ENCODE measurements around the gene RAPGEF2.

The RAPGEF2 gene

GRCh38 chr4:159131564-159131963 lies 28.7 kb downstream of the RAPGEF2 start:
- DNase-seq (ENCODE audit: low read depth in 2 of 2) = no peak

GRCh38 chr4:159134429-159134828 lies 31.6 kb downstream of the RAPGEF2 start:
- DNase-seq (ENCODE audit: low read depth in 2 of 2) = no peak

- no peak for DNase-seq (ENCODE audit: low read depth in 2 of 2)
Observed at GRCh38 chr4:159137176-159137575, 34.3 kb downstream of the RAPGEF2 start.

- no peak for DNase-seq (ENCODE audit: low read depth in 2 of 2)
Observed at GRCh38 chr4:159138436-159138835, 35.6 kb downstream of the RAPGEF2 start.

- no peak for DNase-seq (ENCODE audit: low read depth in 2 of 2)
Observed at GRCh38 chr4:159141193-159141592, 38.3 kb downstream of the RAPGEF2 start.

- no peak for DNase-seq (ENCODE audit: low read depth in 2 of 2)
Observed at GRCh38 chr4:159142241-159142640, 39.4 kb downstream of the RAPGEF2 start.

GRCh38 chr4:159142681-159143384 lies 40.0 kb downstream of the RAPGEF2 start:
- DNase-seq (ENCODE audit: low read depth in 2 of 2) = no peak

- no peak for DNase-seq (ENCODE audit: low read depth in 2 of 2)
Observed at GRCh38 chr4:159143687-159144086, 40.8 kb downstream of the RAPGEF2 start.

- no peak for DNase-seq (ENCODE audit: low read depth in 2 of 2)
Observed at GRCh38 chr4:159144112-159144694, 41.3 kb downstream of the RAPGEF2 start.

GRCh38 chr4:159145318-159145991 lies 42.6 kb downstream of the RAPGEF2 start:
- no peak for DNase-seq (ENCODE audit: low read depth in 2 of 2)

GRCh38 chr4:159145992-159146330 lies 43.1 kb downstream of the RAPGEF2 start:
- no peak for DNase-seq (ENCODE audit: low read depth in 2 of 2)

GRCh38 chr4:159146488-159146887 lies 43.6 kb downstream of the RAPGEF2 start:
- no peak for DNase-seq (ENCODE audit: low read depth in 2 of 2)

- DNase-seq (ENCODE audit: low read depth in 2 of 2) = no peak
Observed at GRCh38 chr4:159148441-159148840, 45.6 kb downstream of the RAPGEF2 start.

GRCh38 chr4:159149666-159150065 lies 46.8 kb downstream of the RAPGEF2 start:
- no peak for DNase-seq (ENCODE audit: low read depth in 2 of 2)

- no peak for DNase-seq (ENCODE audit: low read depth in 2 of 2)
Observed at GRCh38 chr4:159150396-159150795, 47.5 kb downstream of the RAPGEF2 start.

- no peak for DNase-seq (ENCODE audit: low read depth in 2 of 2)
Observed at GRCh38 chr4:159150821-159151390, 48.0 kb downstream of the RAPGEF2 start.

- no peak for DNase-seq (ENCODE audit: low read depth in 2 of 2)
Observed at GRCh38 chr4:159151689-159152088, 48.8 kb downstream of the RAPGEF2 start.

- DNase-seq (ENCODE audit: low read depth in 2 of 2) = no peak
Observed at GRCh38 chr4:159152181-159152580, 49.3 kb downstream of the RAPGEF2 start.

GRCh38 chr4:159153669-159154068 lies 50.8 kb downstream of the RAPGEF2 start:
- DNase-seq (ENCODE audit: low read depth in 2 of 2) = no peak

GRCh38 chr4:159155119-159155518 lies 52.2 kb downstream of the RAPGEF2 start:
- no peak for DNase-seq (ENCODE audit: low read depth in 2 of 2)

GRCh38 chr4:159158083-159158617 lies 55.3 kb downstream of the RAPGEF2 start:
- no peak for DNase-seq (ENCODE audit: low read depth in 2 of 2)

- DNase-seq (ENCODE audit: low read depth in 2 of 2) = no peak
Observed at GRCh38 chr4:159158985-159159384, 56.1 kb downstream of the RAPGEF2 start.

GRCh38 chr4:159159611-159160010 lies 56.7 kb downstream of the RAPGEF2 start:
- no peak for DNase-seq (ENCODE audit: low read depth in 2 of 2)
